Vagina (tissue), 2 donors: ENCODE measurements around the gene REEP1. TPM values are rescaled to one million over a fixed set of nuclear protein-coding genes. Genes with fewer than 3 reads are reported as not detected.

Experiments
- DNase-seq, 2 donors: peaks; one replicate each; pipeline ENCODE4 v3.0.0-alpha.2; 2017; ENCODE audit errors: extremely low spot score in 2 of 2
- H3K27ac ChIP-seq: fragments of 200-600 bp; sonication (generic); one replicate; pipeline ENCODE4 v1.5.1; 2019
- H3K27me3 ChIP-seq: fragments of 200-600 bp; sonication (generic); one replicate; pipeline ENCODE4 v1.5.1; 2019
- H3K36me3 ChIP-seq, 2 donors: fragments of 200-600 bp; sonication (generic); one replicate each; pipeline ENCODE4 v1.5.1; 2017 to 2019
- H3K4me1 ChIP-seq: fragments of 200-600 bp; sonication (generic); one replicate; pipeline ENCODE4 v1.5.1; 2019
- H3K4me3 ChIP-seq, 2 donors: fragments of 200-600 bp; sonication (generic); 1 replicate in 1 of 2; 2 replicates in 1 of 2; pipeline ENCODE4 v1.5.1; 2016 to 2019
- H3K9me3 ChIP-seq: fragments of 200-600 bp; sonication (generic); one replicate; pipeline ENCODE4 v1.5.1; 2019
- CTCF ChIP-seq, 3 experiments: fragments of 450-650 bp in 2 of 3; fragments of 200-600 bp in 1 of 3; sonication (generic) in 1 of 3; IDR thresholded peaks; one replicate each; pipeline ENCODE4 v1.5.1; 2017 to 2019; ENCODE audit warnings: antibody characterized with exemption in 3 of 3, mild to moderate bottlenecking in 2 of 3, moderate library complexity in 2 of 3
- POLR2A ChIP-seq, 2 donors: fragments of 450-650 bp; IDR thresholded peaks; one replicate each; pipeline ENCODE4 v1.6.1; 2017; ENCODE audit warnings: antibody characterized with exemption in 2 of 2, mild to moderate bottlenecking in 2 of 2, moderate library complexity in 2 of 2
- POLR2AphosphoS5 ChIP-seq, 2 donors: sonication (generic); formaldehyde crosslinking; IDR thresholded peaks; one replicate each; pipeline ENCODE4 v1.9.0; 2017; ENCODE audit warnings: antibody characterized with exemption in 2 of 2, mild to moderate bottlenecking in 2 of 2, low read depth in 1 of 2; ENCODE audit not compliant: insufficient read depth in 1 of 2
- intact Hi-C: fragments of 100-400 bp; cut with DNase I; formaldehyde crosslinking; loops from one replicate; pipeline ENCODE4 v1.15.1; 2023
- total RNA-seq: library from RNA; depleted of rRNA; stranded (reverse); fragments of >200 nt; gene quantifications from one replicate; pipeline ENCODE4 v1.2.3, GENCODE V29; 2016

REEP1 gene
- total RNA-seq, 1 donor from 2014 or later, result 13.5 TPM

- no peak for DNase-seq
- H3K36me3 ChIP-seq, result no peaks in the 10 kb centered on the region
- no peaks in the 10 kb centered on the region for H3K9me3 ChIP-seq
- H3K27ac ChIP-seq, result peak overlapping the region; percentile 56
- H3K27me3 ChIP-seq, result no peaks in the 10 kb centered on the region
- peaks cover 21% of the 10 kb centered on the region for H3K4me1 ChIP-seq
- intact Hi-C loops, result no loop called here
- H3K4me3 ChIP-seq, result peak overlapping the region; percentile 53 to 68
- TF ChIP-seq POLR2A (IDR thresholded peaks at IDR 0.05) (no peak), POLR2AphosphoS5 (IDR thresholded peaks at IDR 0.05; ENCODE audit: insufficient read depth in 1 of 2, low read depth in 1 of 2) (no peak), CTCF (IDR thresholded peaks at IDR 0.05) (no peak)
Measured at GRCh38 chr2:86199834-86200177, 137.6 kb downstream of the REEP1 start.

GRCh38 chr2:86195808-86196387 is 141.5 kb downstream of the REEP1 start:
- peak overlapping the region; percentile 95 for H3K27ac ChIP-seq
- no peaks in the 10 kb centered on the region for H3K36me3 ChIP-seq
- no peak for DNase-seq
- intact Hi-C loops, result no loop called here
- H3K9me3 ChIP-seq, result no peaks in the 10 kb centered on the region
- peaks cover 48% of the 10 kb centered on the region for H3K4me1 ChIP-seq
- no peak for TF ChIP-seq POLR2AphosphoS5 (IDR thresholded peaks at IDR 0.05; ENCODE audit: insufficient read depth in 1 of 2, low read depth in 1 of 2)
- no peak for TF ChIP-seq POLR2A (IDR thresholded peaks at IDR 0.05)
- TF ChIP-seq CTCF (IDR thresholded peaks at IDR 0.05), result no peak
- H3K27me3 ChIP-seq, result no peaks in the 10 kb centered on the region
- H3K4me3 ChIP-seq, result peak overlapping the region; percentile 82

GRCh38 chr2:86195055-86195807 is 142.2 kb downstream of the REEP1 start, which contains the start of gene IMMT:
TSS of gene IMMT (minus strand) at chr2:86195462. CDS start at chr2:86195382, 80 bp downstream.
- Histone ChIP-seq H3K4me3 (peak within 1 kb of the TSS; percentile 82), H3K9me3 (no peaks in the 10 kb centered on the region), H3K4me1 (peaks cover 41% of the 10 kb centered on the region), H3K27ac (peak within 1 kb of the TSS; percentile 95), H3K27me3 (no peaks in the 10 kb centered on the region), H3K36me3 (no peaks in the 10 kb centered on the region)
- intact Hi-C loops, result no loop called here
- TF ChIP-seq CTCF (IDR thresholded peaks at IDR 0.05) (no peak), POLR2AphosphoS5 (IDR thresholded peaks at IDR 0.05; ENCODE audit: insufficient read depth in 1 of 2, low read depth in 1 of 2) (peak; percentile 59 to 99), POLR2A (IDR thresholded peaks at IDR 0.05) (peak in 1 of 2 donors; percentile 57)
- DNase-seq, result peak in 1 of 2 donors; percentile 97

- Histone ChIP-seq H3K4me3 (peak overlapping the region; percentile 82), H3K36me3 (no peaks in the 10 kb centered on the region), H3K4me1 (peaks cover 36% of the 10 kb centered on the region), H3K27ac (peak overlapping the region; percentile 95), H3K27me3 (no peaks in the 10 kb centered on the region), H3K9me3 (no peaks in the 10 kb centered on the region)
- no peak for TF ChIP-seq CTCF (IDR thresholded peaks at IDR 0.05)
- TF ChIP-seq POLR2A (IDR thresholded peaks at IDR 0.05), result no peak
- TF ChIP-seq POLR2AphosphoS5 (IDR thresholded peaks at IDR 0.05; ENCODE audit: insufficient read depth in 1 of 2, low read depth in 1 of 2), result peak in 1 of 2 donors; percentile 9
- intact Hi-C loops, result no loop called here
- DNase-seq, result no peak
Measured at GRCh38 chr2:86194751-86195054, 142.7 kb downstream of the REEP1 start.
